ENCODE data around the gene STXBP5. TPM values are rescaled to one million over a fixed set of nuclear protein-coding genes. Genes with fewer than 3 reads are reported as not detected.
A peak's percentile ranks its signal among the peaks of the same experiment; 100 is the strongest.
"Not testable (repeated sequence)": the region's sequence is repeated elsewhere in the genome, so short reads cannot be mapped to it uniquely, and the experiment has no call there.

The STXBP5 gene
- polyA plus RNA-seq, 1 of the 3 experiments (the other 2 are of a cell fraction), result 9.9 TPM

GRCh38 chr6:147378819-147379218 lies 174.6 kb downstream of the STXBP5 start:
- Histone ChIP-seq H3K9ac (no peak overlapping the region), H3K4me3 (ENCODE audit: low read depth in 2 of 2, low read length in 1 of 2) (no peak overlapping the region), H3F3A (replicated peaks; ENCODE audit: insufficient read depth) (peaks cover 39% of the 10 kb centered on the region), H3K9me3 (peaks cover 9% of the 10 kb centered on the region; the same call in 1 of the 2 replicates), H3K79me2 (ENCODE audit: insufficient read depth) (no peaks in the 10 kb centered on the region), H3K36me3 (replicated peaks in 1 of 2; ENCODE audit: control insufficient read depth in 1 of 2, insufficient read depth in 2 of 2, low read length in 1 of 2) (peaks cover 53 to 82% of the 10 kb centered on the region in 2 experiments), H3K4me2 (no peak overlapping the region), H3K27me3 (ENCODE audit: insufficient read depth) (no peaks in the 10 kb centered on the region), H3K27ac (ENCODE audit: low read depth in 2 of 2, low read length in 1 of 2) (no peak overlapping the region), H3K9me2 (no peaks in the 10 kb centered on the region), H4K20me1 (ENCODE audit: insufficient read depth) (0 out of 2 replicates have a peak, but pooled peaks cover 3% of the 10 kb centered on the region), H2AFZ (ENCODE audit: low read depth) (no peak overlapping the region), H3K4me1 (ENCODE audit: control insufficient read depth in 1 of 2, insufficient read depth in 2 of 2, low read depth in 1 of 2, low read length in 1 of 2) (peaks cover 0 to 5% of the 10 kb centered on the region in 2 experiments; a peak in 2 of 4 replicates)
- POLR2A ChIA-PET, result no interaction called here
- WGBS (ENCODE audit: low lambda C conversion rate), result 91% methylated on average over 1 of the region's 1 CpG
- DNase-seq, result no peak
- CTCF ChIA-PET, result no interaction called here
- TF ChIP-seq, protein P1, sequence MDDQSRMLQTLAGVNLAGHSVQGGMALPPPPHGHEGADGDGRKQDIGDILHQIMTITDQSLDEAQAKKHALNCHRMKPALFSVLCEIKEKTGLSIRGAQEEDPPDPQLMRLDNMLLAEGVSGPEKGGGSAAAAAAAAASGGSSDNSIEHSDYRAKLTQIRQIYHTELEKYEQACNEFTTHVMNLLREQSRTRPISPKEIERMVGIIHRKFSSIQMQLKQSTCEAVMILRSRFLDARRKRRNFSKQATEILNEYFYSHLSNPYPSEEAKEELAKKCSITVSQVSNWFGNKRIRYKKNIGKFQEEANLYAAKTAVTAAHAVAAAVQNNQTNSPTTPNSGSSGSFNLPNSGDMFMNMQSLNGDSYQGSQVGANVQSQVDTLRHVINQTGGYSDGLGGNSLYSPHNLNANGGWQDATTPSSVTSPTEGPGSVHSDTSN (IDR thresholded peaks at IDR 0.05), result no peak
- TF ChIP-seq, protein P2, sequence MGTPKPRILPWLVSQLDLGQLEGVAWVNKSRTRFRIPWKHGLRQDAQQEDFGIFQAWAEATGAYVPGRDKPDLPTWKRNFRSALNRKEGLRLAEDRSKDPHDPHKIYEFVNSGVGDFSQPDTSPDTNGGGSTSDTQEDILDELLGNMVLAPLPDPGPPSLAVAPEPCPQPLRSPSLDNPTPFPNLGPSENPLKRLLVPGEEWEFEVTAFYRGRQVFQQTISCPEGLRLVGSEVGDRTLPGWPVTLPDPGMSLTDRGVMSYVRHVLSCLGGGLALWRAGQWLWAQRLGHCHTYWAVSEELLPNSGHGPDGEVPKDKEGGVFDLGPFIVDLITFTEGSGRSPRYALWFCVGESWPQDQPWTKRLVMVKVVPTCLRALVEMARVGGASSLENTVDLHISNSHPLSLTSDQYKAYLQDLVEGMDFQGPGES (IDR thresholded peaks at IDR 0.05; ENCODE audit: low read depth, low read length), result no peak
- TF ChIP-seq CHD2 (IDR thresholded peaks at IDR 0.05; ENCODE audit: low read length, partially characterized antibody), result no peak

- H2AFZ ChIP-seq (ENCODE audit: low read depth); H3K79me2 ChIP-seq (ENCODE audit: insufficient read depth); POLR2A ChIA-PET; H3K9ac ChIP-seq; H3K9me2 ChIP-seq; DNase-seq; H4K20me1 ChIP-seq (ENCODE audit: insufficient read depth); H3K4me3 ChIP-seq (ENCODE audit: low read depth in 2 of 2, low read length in 1 of 2); H3K9me3 ChIP-seq; H3K4me1 ChIP-seq (ENCODE audit: control insufficient read depth in 1 of 2, insufficient read depth in 2 of 2, low read depth in 1 of 2, low read length in 1 of 2); H3K27me3 ChIP-seq (ENCODE audit: insufficient read depth): not testable (repeated sequence)
- H3K36me3 ChIP-seq (replicated peaks in 1 of 2; ENCODE audit: control insufficient read depth in 1 of 2, insufficient read depth in 2 of 2, low read length in 1 of 2), result peaks cover 51 to 82% of the 10 kb centered on the region in 2 experiments
- 87% methylated on average over 3 of the region's 3 CpGs for WGBS (ENCODE audit: low lambda C conversion rate)
- peak overlapping the region in 1 of 2 experiments; percentile 78; a peak in 2 of 4 replicates for H3K27ac ChIP-seq (ENCODE audit: low read depth in 2 of 2, low read length in 1 of 2)
- 0 out of 2 replicates have a peak overlapping the region, but pooled peaks have one; percentile 23 for H3K4me2 ChIP-seq
- CTCF ChIA-PET, result interaction anchor here (1.9 to 3.6 kb wide), 2 partner anchors 11 to 13 kb away, joined by 7 to 13 read pairs; no protein-coding TSS in a partner anchor
- peaks cover 42% of the 10 kb centered on the region for H3F3A ChIP-seq (replicated peaks; ENCODE audit: insufficient read depth)
These were observed 176.6 kb downstream of the STXBP5 start for GRCh38 chr6:147380841-147381240.

- peaks cover 9% of the 10 kb centered on the region; the same call in 1 of the 2 replicates for H3K9me3 ChIP-seq
- CTCF ChIA-PET, result interaction anchor here (0.9 to 3.6 kb wide), 4 partner anchors 10 to 784 kb away, joined by 3 to 13 read pairs (median 6); no protein-coding TSS in a partner anchor
- H3K4me3 ChIP-seq (ENCODE audit: low read depth in 2 of 2, low read length in 1 of 2), result no peak overlapping the region
- H3K9me2 ChIP-seq, result no peaks in the 10 kb centered on the region
- no peaks in the 10 kb centered on the region for H3K27me3 ChIP-seq (ENCODE audit: insufficient read depth)
- H3K79me2 ChIP-seq (ENCODE audit: insufficient read depth), result no peaks in the 10 kb centered on the region
- peaks cover 54 to 74% of the 10 kb centered on the region in 2 experiments for H3K36me3 ChIP-seq (replicated peaks in 1 of 2; ENCODE audit: control insufficient read depth in 1 of 2, insufficient read depth in 2 of 2, low read length in 1 of 2)
- POLR2A ChIA-PET, result no interaction called here
- H3K9ac ChIP-seq, result no peak overlapping the region; the same call in 1 of the 2 replicates
- peaks cover 46% of the 10 kb centered on the region for H3F3A ChIP-seq (replicated peaks; ENCODE audit: insufficient read depth)
- H3K4me1 ChIP-seq (ENCODE audit: control insufficient read depth in 1 of 2, insufficient read depth in 2 of 2, low read depth in 1 of 2, low read length in 1 of 2), result peaks cover 0 to 5% of the 10 kb centered on the region in 2 experiments; a peak in 2 of 4 replicates
- TF ChIP-seq SIN3A (IDR thresholded peaks at IDR 0.05; ENCODE audit: borderline replicate concordance, low read depth, low read length) (no peak), TCF12 (IDR thresholded peaks at IDR 0.05) (peak; percentile 85), JUND (IDR thresholded peaks at IDR 0.05) (peak; percentile 56), NFIC (IDR thresholded peaks at IDR 0.05; ENCODE audit: borderline replicate concordance) (peak; percentile 39; the same call in 1 of the 2 replicates), FOSL2 (IDR thresholded peaks at IDR 0.05; ENCODE audit: borderline replicate concordance, low read depth) (peak; percentile 67; the same call in 1 of the 2 replicates)
- TF ChIP-seq, protein P1 (IDR thresholded peaks at IDR 0.05), result peak; percentile 45; the same call in 1 of the 2 replicates
- H3K27ac ChIP-seq (ENCODE audit: low read depth in 2 of 2, low read length in 1 of 2), result peak overlapping the region; percentile 60 to 78; a peak in 3 of 4 replicates
- 38% methylated on average over 3 of the region's 3 CpGs for WGBS (ENCODE audit: low lambda C conversion rate)
- no peak for DNase-seq
- H4K20me1 ChIP-seq (ENCODE audit: insufficient read depth), result 0 out of 2 replicates have a peak, but pooled peaks cover 3% of the 10 kb centered on the region
- H3K4me2 ChIP-seq, result peak overlapping the region; percentile 23; the same call in 1 of the 2 replicates
- no peak overlapping the region; the same call in 1 of the 2 replicates for H2AFZ ChIP-seq (ENCODE audit: low read depth)
These were observed 177.5 kb downstream of the STXBP5 start for GRCh38 chr6:147381712-147382111.

All from SK-N-SH (cell line).